Skin epidermis (tissue), 12 donors: ENCODE results near the gene HDAC7.
"Not testable (repeated sequence)": the region's sequence is repeated elsewhere in the genome, so short reads cannot be mapped to it uniquely, and the experiment has no call there.

Source experiments
- H3K27ac ChIP-seq, 21 experiments: fragments of 200-600 bp; sonication (generic) in 11 of 21; one replicate each; pipeline ENCODE4 v1.5.0; 2020; ENCODE audit warnings: mild to moderate bottlenecking in 3 of 21, inconsistent platforms in 2 of 21, moderate library complexity in 2 of 21
- H3K4me3 ChIP-seq, 7 experiments: fragments of 200-600 bp; sonication (generic) in 2 of 7; one replicate each; pipeline ENCODE4 v1.5.0; 2020; ENCODE audit warnings: inconsistent platforms in 2 of 7, mild to moderate bottlenecking in 2 of 7, moderate library complexity in 1 of 7

The HDAC7 gene

DNA sequence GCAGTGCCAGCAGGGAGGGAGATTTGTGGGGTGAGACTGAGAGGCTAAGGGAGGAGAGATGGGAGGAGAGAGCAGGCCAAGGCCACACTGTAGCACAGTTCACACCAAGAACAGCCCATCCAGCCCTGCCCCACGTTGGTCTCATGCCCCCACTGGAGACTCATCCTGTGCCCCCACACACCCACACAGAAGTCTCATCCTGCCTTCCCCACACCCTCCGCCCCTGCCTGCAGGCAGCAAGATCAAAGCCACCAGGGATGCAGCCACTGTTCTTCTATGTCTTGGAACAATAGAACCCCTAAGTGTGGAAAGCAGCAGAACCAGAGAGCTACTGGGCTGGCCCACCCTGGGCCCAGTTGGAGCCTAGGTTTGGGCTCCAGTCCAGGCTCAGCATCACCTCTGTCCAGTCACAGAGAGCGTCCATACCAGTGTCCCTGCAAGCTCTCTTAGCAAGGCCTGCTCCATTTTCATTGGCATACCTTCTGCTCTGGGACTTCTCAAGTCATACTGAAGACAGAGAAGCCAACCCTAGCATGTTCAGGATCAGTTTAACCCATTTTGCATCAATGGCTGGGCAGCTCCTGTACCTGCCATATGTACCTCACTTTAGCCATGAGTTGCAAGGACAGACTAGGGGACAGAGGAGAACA is 31.7 kb upstream of the HDAC7 start:
- Histone ChIP-seq H3K27ac (peak overlapping the region in 6 of 21 experiments; percentile 21 to 60 (median 38)), H3K4me3 (no peak overlapping the region)

GRCh38 chr12:47850153-47851084 is 30.7 kb upstream of the HDAC7 start:
- Histone ChIP-seq H3K27ac (peak overlapping the region in 2 of 21 experiments; percentile 30 to 32), H3K4me3 (no peak overlapping the region)

DNA sequence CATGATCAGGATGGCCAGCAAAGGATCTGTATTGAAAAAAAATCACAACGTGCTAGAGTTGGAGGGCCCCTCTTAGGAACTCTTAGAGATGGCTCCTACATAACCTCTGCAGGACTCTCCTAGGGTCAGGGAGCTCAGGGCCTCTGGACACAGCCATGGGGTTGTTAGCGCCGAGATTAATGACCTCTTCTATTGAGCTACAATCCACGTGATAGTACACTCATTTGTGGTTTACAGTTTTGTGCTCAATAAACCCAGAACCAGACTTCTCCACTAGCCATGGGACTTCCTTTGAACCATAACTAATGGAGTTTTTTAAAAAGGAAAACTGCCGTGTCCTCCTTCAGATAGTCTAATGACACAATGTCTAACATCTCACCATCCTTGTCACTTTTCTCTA is 29.6 kb upstream of the HDAC7 start:
- no peak overlapping the region for H3K4me3 ChIP-seq
- H3K27ac ChIP-seq = no peak overlapping the region

- Histone ChIP-seq H3K4me3 (no peak overlapping the region), H3K27ac (no peak overlapping the region)
Observed at GRCh38 chr12:47848853-47849252, 29.1 kb upstream of the HDAC7 start.

GRCh38 chr12:47846294-47846996 is 26.7 kb upstream of the HDAC7 start:
- Histone ChIP-seq H3K4me3 (no peak overlapping the region), H3K27ac (no peak overlapping the region)

DNA sequence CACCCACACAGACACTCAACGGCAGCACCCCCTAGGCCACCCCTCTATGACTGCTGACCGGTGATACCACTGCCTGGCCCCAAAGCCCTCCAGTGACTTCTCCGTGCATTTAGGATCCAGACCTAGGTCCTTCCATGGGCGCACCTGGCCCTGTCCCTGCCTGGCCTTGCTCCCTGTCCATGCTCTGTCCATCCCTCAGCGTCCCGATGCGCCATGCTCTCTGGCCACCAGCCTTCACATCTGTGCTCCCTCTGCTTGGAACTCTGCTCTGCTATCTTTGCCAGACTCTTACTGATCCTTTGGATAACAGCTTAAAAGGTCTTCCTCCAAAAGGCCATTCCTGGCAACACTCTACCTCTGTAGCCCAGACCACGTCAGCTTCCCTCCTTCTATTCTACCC is 25.4 kb upstream of the HDAC7 start:
- no peak overlapping the region for H3K4me3 ChIP-seq
- H3K27ac ChIP-seq = peak overlapping the region in 4 of 21 experiments; percentile 3 to 46 (median 12)

- no peak overlapping the region for H3K4me3 ChIP-seq
- H3K27ac ChIP-seq = peak overlapping the region in 7 of 21 experiments; percentile 2 to 46 (median 14)
Observed at GRCh38 chr12:47844264-47845019, 24.7 kb upstream of the HDAC7 start.

- Histone ChIP-seq H3K27ac (no peak overlapping the region), H3K4me3 (no peak overlapping the region)
Observed at GRCh38 chr12:47843226-47843980, 23.7 kb upstream of the HDAC7 start.

DNA sequence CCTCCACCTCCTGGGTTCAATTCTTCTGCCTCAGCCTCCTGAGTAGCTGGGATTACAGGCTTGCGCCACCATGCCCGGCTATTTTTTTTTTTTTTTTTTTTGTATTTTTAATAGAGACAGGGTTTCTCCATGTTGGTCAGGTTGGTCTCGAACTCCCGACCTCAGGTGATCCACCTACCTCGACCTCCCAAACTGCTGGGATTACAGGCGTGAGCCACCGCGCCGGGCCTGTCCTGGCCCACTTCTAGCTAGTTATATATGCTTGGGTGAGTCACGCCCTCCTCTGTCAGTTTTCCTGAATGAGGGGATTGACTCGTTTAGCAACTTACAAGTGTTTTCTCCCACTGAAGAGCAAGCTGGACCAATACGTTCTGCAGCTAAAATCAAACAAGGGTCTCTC is 22.8 kb upstream of the HDAC7 start:
- H3K4me3 ChIP-seq, H3K27ac ChIP-seq: not testable (repeated sequence)

- H3K4me3 ChIP-seq = no peak overlapping the region
- peak overlapping the region in 1 of 21 experiments; percentile 34 for H3K27ac ChIP-seq
Observed at GRCh38 chr12:47841910-47842309, 22.2 kb upstream of the HDAC7 start.

DNA sequence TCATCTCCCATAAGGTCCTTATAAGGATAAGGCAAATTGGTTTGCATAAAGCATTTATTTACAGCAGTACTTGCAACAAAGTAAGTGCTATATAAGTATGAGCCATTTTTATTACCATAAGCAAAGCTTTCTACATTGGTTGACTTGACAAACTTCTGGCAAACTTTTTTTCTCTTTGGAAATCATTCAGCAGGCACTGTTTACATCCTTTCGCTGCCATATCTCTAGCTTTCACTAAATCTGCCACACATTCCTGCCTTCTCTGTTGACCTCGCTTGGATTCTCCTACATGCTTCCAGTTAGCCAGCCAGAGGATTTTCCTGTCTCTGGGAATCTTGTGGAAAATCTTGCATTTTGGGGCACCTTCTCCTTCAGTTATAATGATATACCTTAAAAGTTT is 21.8 kb upstream of the HDAC7 start:
- Histone ChIP-seq H3K27ac (peak overlapping the region in 1 of 21 experiments; percentile 34), H3K4me3 (no peak overlapping the region)

- Histone ChIP-seq H3K4me3 (no peak overlapping the region), H3K27ac (no peak overlapping the region)
Observed at GRCh38 chr12:47840571-47840970, 20.9 kb upstream of the HDAC7 start.

DNA sequence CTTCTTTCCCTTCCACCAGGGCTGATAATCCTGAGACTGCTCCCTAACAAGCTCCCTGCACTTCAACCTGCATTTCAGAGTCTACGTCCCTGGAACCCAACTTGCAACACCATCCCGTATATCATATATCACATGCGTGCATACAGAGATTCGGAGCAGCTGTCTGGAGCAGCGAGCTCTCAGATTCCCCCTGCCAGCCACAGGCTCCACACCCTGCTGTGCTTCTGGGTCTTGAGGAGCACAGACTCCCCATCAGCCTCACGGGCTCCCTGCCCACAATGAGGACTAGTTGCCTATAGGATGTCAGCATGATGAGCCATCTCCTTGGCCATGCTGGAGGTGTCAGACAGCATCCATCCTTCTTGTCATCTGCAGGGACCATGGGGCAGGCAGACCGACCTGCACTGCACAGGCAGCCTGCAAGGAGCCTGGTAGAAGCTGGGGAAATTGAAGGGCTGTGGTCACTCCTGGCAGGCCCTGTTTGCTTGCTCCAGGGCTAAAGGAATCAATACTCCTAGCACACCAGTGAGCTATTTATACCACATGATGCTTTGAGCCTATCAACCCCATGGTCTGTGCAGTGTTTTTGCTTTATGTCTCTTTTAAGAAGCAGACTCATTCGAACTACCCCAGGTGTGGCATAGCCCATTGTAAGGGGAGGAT is 19.6 kb upstream of the HDAC7 start:
- Histone ChIP-seq H3K27ac (no peak overlapping the region), H3K4me3 (no peak overlapping the region)

DNA sequence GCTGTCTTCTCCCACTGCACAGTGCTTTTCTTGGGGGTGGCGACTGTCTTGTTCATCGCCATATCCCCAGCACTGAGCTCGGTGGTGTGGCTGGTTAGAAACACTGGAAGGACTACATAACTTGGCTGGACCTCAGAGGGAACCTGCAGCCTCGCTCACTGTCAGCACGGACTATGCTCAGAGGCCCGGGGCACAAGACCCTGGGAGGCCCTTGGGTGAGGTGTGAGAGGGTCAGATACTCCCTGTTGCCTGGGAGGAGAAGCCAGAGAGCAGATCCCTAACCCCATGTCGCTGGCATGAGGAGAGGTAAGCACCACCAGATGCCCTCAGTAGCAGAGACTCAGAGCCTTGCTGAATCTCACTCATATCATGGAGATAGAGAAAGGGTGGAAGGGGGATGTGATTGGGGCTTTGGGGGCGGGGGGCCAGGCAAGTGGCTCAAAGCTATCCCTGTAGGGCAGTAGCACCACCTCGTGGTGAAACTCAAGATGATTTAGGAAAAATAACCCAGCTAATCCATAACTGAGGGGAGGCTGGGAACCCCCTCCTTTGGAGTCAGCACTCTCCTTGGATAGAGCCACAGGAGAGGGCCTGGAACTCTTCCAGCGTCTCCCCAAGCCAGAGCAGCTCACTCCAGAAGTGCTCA is 18.7 kb upstream of the HDAC7 start:
- Histone ChIP-seq H3K4me3 (no peak overlapping the region), H3K27ac (peak overlapping the region in 1 of 21 experiments; percentile 49)

DNA sequence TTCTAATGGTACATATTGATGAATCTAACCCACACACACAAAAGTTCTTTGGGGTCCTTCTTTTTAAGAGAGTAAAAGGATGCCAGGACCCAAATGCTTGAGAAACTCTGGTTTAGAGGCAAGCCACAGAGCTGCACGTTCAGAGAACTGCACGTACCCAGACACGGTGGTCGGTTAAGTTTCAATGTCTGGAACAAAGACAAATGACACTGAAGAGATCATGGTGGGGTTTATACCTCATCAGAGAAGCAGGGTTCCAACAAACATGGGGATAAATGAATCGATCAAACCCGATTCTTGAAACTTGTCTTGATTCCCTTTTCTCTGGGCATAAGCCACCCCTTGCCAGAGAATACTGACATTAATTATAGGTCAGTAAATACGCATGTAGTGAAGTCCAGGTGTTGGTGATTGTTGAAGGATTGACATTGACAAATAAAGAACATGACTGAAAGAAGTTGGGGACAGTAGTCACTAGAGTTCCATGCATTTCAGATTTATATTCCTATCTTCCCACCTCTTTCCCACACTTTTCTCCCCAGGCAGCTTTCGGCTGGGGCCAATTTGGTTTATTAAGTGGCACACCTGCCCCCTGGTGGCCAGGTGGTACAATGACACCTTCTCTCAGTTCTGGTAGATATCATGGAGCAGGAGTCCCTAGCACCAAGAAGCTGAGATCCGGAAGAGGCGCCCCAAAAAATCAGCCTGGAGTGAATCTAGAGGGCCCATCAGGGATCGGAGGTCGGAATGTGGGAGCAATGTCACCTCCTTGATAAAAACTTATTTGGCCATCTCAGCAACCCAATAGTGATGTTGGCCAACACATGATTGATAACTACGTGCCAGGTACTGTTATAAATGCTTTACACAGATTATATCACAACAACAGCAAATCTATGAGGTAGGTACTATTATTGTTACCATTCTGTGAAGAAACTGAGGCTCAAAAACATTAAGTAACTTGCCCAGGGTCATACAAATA is 17.8 kb upstream of the HDAC7 start:
- no peak overlapping the region for H3K4me3 ChIP-seq
- peak overlapping the region in 1 of 21 experiments; percentile 49 for H3K27ac ChIP-seq

GRCh38 chr12:47835831-47836155 is 16.1 kb upstream of the HDAC7 start:
- no peak overlapping the region for H3K4me3 ChIP-seq
- peak overlapping the region in 4 of 21 experiments; percentile 12 to 50 (median 28) for H3K27ac ChIP-seq
